ENCODE measurements around the gene HIPK4.
"Not testable (repeated sequence)": the region's sequence is repeated elsewhere in the genome, so short reads cannot be mapped to it uniquely, and the experiment has no call there.

Gene HIPK4

DNA sequence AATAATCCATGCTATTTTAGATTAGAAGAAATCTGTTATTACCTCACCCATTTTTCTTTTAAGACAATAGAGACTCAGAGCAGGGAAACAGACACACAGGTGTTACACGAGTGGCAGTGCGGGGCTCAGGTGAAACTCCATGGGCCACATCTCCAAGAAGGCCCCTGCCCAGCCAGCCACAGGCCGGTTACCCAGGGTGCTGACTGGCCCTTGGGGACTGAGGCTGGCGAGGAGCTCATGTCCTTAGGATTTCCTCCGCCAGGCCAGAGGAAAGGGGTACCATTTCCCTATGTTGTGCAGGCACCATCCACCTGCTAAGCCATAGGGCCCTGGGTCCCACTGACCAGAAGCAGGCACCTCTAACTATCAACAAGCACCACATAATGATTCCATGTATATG is 52.4 kb downstream of the HIPK4 start:
- DNase-seq (ENCODE audit: low read depth): no peak

- DNase-seq (ENCODE audit: low read depth): no peak
These were observed 52.9 kb downstream of the HIPK4 start for GRCh38 chr19:40337107-40337506.

DNA sequence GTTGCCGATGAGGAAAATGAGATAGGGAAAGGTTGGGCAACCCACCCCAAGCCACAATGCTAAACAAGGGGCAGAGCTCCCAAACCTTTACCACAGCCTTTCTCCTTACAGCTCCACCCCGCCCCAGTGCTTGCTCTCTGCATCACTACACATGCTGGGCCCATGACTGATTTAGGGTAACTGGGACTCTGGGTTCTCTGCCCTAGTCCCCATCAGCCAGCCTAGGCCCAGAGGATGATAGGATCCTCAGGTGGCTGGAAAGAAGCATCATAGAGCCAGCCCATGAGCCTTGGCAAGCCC is 53.4 kb downstream of the HIPK4 start:
- no peak for DNase-seq (ENCODE audit: low read depth)

- DNase-seq (ENCODE audit: low read depth): no peak
These were observed 54.0 kb downstream of the HIPK4 start for GRCh38 chr19:40335855-40336600.

DNA sequence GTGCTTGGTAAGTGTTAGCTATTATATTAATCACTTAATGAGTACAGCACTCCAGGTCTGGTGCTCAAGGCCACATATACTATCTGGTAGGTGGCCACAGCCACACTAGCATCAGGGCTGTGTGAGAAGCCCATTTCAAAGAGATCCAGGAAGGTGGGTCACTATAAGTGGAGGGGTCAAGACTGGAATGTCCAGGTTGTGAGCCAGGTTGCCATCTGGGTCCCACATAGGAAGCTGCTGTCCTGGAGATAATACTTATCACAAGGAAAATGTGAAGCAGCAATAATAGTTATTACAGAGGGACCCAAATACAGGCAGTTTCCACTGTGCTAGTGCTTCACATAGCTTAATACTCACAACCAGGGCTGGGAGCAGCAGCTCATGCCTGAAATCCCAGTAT is 54.9 kb downstream of the HIPK4 start:
- no peak for DNase-seq (ENCODE audit: low read depth)

- DNase-seq (ENCODE audit: low read depth): not testable (repeated sequence)
These were observed 56.9 kb downstream of the HIPK4 start for GRCh38 chr19:40333083-40333482.

GRCh38 chr19:40332669-40333068 is 57.3 kb downstream of the HIPK4 start:
- no peak for DNase-seq (ENCODE audit: low read depth)

DNA sequence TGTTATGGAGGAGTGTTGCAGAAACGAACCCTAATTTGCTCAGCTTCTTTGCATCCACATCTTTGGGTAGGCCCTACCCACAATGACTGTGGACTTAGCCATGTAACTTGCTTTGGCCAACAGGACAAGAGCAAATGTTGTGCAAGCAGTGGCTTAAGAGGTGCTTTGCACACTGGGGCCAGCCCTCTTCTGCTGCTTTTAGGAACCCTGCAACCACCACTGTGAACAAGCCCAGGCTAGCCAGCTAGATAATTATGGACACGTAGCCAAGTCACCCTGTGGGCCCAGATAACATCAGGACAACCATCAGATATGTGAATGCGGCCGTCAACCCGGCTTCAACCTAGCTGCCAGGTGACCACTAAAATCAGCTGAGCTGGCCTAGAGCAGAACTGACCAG is 58.9 kb downstream of the HIPK4 start:
- no peak for DNase-seq (ENCODE audit: low read depth)

Measured in T follicular helper cell (primary cell).